GM23338 (cell line): Measurements from ENCODE around the gene ADAMTS17. TPM values are rescaled to one million over a fixed set of nuclear protein-coding genes. Genes with fewer than 3 reads are reported as not detected.

Source experiments
- ATAC-seq: fragments of 200-7000 bp; cut with Tn5 transposase; 3 replicates; pipeline ENCODE4 v1.9.1; 2020
- DNase-seq: peaks from one replicate; pipeline ENCODE4 v3.0.0-alpha.2; 2015; ENCODE audit warnings: low spot score
- H2AFZ ChIP-seq: fragments of 200-600 bp; sonication (generic); 2 replicates; pipeline ENCODE4 v1.8.0; 2016; ENCODE audit warnings: antibody characterized with exemption, mild to moderate bottlenecking, moderate library complexity
- H3F3A ChIP-seq: fragments of 200-600 bp; sonication (generic); replicated peaks from 2 replicates; pipeline ENCODE4 v1.8.0; 2017; ENCODE audit warnings: antibody characterized with exemption, mixed run types, low read depth
- H3K27ac ChIP-seq: fragments of 200-600 bp; sonication (generic); 2 replicates; pipeline ENCODE4 v1.6.1; 2016; ENCODE audit warnings: low read depth
- H3K27me3 ChIP-seq: fragments of 200-600 bp; sonication (generic); 2 replicates; pipeline ENCODE4 v1.8.0; 2016; ENCODE audit warnings: mild to moderate bottlenecking, mixed run types, moderate library complexity; ENCODE audit not compliant: insufficient read depth
- H3K36me3 ChIP-seq: fragments of 200-600 bp; sonication (generic); 2 replicates; pipeline ENCODE4 v1.8.0; 2016; ENCODE audit warnings: mild to moderate bottlenecking; ENCODE audit not compliant: insufficient read depth
- H3K4me1 ChIP-seq: fragments of 200-600 bp; sonication (generic); 2 replicates; pipeline ENCODE4 v1.8.0; 2016; ENCODE audit warnings: mild to moderate bottlenecking, moderate library complexity; ENCODE audit not compliant: insufficient read depth
- H3K4me2 ChIP-seq: fragments of 200-600 bp; sonication (generic); 2 replicates; pipeline ENCODE4 v1.7.1; 2017; ENCODE audit warnings: mixed run types
- H3K4me3 ChIP-seq: fragments of 200-600 bp; sonication (generic); 2 replicates; pipeline ENCODE4 v1.6.1; 2016; ENCODE audit warnings: mixed run types
- H3K79me2 ChIP-seq: fragments of 200-600 bp; sonication (generic); replicated peaks from 2 replicates; pipeline ENCODE4 v1.8.0; 2017; ENCODE audit warnings: mild to moderate bottlenecking; ENCODE audit not compliant: insufficient read depth
- H3K9me2 ChIP-seq: fragments of 200-600 bp; sonication (generic); 2 replicates; pipeline ENCODE4 v1.8.0; 2017; ENCODE audit not compliant: insufficient read depth
- H4K20me1 ChIP-seq: fragments of 200-600 bp; sonication (generic); replicated peaks from 2 replicates; pipeline ENCODE4 v1.8.0; 2017; ENCODE audit warnings: mild to moderate bottlenecking; ENCODE audit not compliant: insufficient read depth
- H3K27ac Mint-ChIP-seq: 2 replicates; pipeline ENCODE4 v1.8.0; 2020; ENCODE audit warnings: inconsistent platforms, mild to moderate bottlenecking, moderate library complexity, mixed read lengths
- H3K27me3 Mint-ChIP-seq: 3 replicates; pipeline ENCODE4 v1.8.0; 2022; ENCODE audit warnings: low read depth, mild to moderate bottlenecking, moderate library complexity, mixed read lengths, inconsistent platforms; ENCODE audit not compliant: insufficient read depth, poor library complexity
- H3K36me3 Mint-ChIP-seq: 3 replicates; pipeline ENCODE4 v1.8.0; 2021; ENCODE audit warnings: low read depth, mild to moderate bottlenecking, inconsistent platforms, moderate library complexity, mixed read lengths
- H3K4me1 Mint-ChIP-seq: 3 replicates; pipeline ENCODE4 v1.8.0; 2020; ENCODE audit warnings: mild to moderate bottlenecking, inconsistent platforms, mixed read lengths
- H3K4me3 Mint-ChIP-seq: 3 replicates; pipeline ENCODE4 v1.8.0; 2021; ENCODE audit warnings: moderate library complexity, mild to moderate bottlenecking, inconsistent platforms, mixed read lengths
- H3K9me3 Mint-ChIP-seq: 3 replicates; pipeline ENCODE4 v1.8.0; 2020; ENCODE audit warnings: moderate library complexity, mild to moderate bottlenecking, inconsistent platforms, mixed read lengths
- EZH2 ChIP-seq: fragments of 200-600 bp; sonication (generic); IDR thresholded peaks from one replicate; pipeline ENCODE4 v1.8.0; 2017; ENCODE audit warnings: antibody characterized with exemption, mild to moderate bottlenecking, low read depth; ENCODE audit not compliant: unreplicated experiment
- EZH2phosphoT487 ChIP-seq: fragments of 200-600 bp; sonication (generic); IDR thresholded peaks from one replicate; pipeline ENCODE4 v1.8.1; 2018; ENCODE audit warnings: antibody characterized with exemption; ENCODE audit not compliant: unreplicated experiment
- JUNB ChIP-seq: IDR thresholded peaks from one replicate; pipeline ENCODE4 v1.6.1; 2016; ENCODE audit warnings: antibody characterized with exemption; ENCODE audit not compliant: unreplicated experiment
- NANOG ChIP-seq: IDR thresholded peaks from 2 replicates; pipeline ENCODE4 v1.6.1; 2016; ENCODE audit warnings: antibody characterized with exemption, borderline replicate concordance
- POLR2AphosphoS5 ChIP-seq: IDR thresholded peaks from 2 replicates; pipeline ENCODE4 v1.6.1; 2016; ENCODE audit warnings: antibody characterized with exemption, low read depth
- REST ChIP-seq: IDR thresholded peaks from one replicate; pipeline ENCODE4 v1.6.1; 2018; ENCODE audit warnings: antibody characterized with exemption; ENCODE audit not compliant: unreplicated experiment
- ZNF114 ChIP-seq: fragments of 250-450 bp; sonication (Bioruptor Pico); IDR thresholded peaks from 2 replicates; pipeline ENCODE4 v1.5.0; 2020; ENCODE audit warnings: mild to moderate bottlenecking, moderate library complexity
- ZNF331 ChIP-seq: fragments of 250-450 bp; sonication (Bioruptor Pico); IDR thresholded peaks from 2 replicates; pipeline ENCODE4 v1.5.0; 2020; ENCODE audit warnings: low read depth, mild to moderate bottlenecking, moderate library complexity
- polyA plus RNA-seq: library from polyadenylated mRNA; unstranded; fragments of >200 nt; fragmentation: Nextera tagmentation; extraction: Ambion mirVana; gene quantifications from 2 replicates; pipeline ENCODE4 v1.2.1, GENCODE V29; 2016
- total RNA-seq: library from RNA; depleted of rRNA; stranded (reverse); fragments of >200 nt; shearing (Covaris generic); gene quantifications from 2 replicates; pipeline ENCODE4 v1.2.3, GENCODE V29; 2014
- TF ChIP-seq, protein P1 (sequence below): IDR thresholded peaks from 2 replicates; pipeline ENCODE4 v1.6.1; 2016; ENCODE audit warnings: antibody characterized with exemption
- TF ChIP-seq, protein P2 (sequence below), 2 experiments: fragments of 200-600 bp in 1 of 2; sonication (generic) in 1 of 2; conservative IDR thresholded peaks; 2 replicates each; pipeline versions ENCODE4 v1.5.1 to v1.6.1; 2016 to 2017; ENCODE audit warnings: antibody characterized with exemption in 2 of 2, low read depth in 2 of 2, mild to moderate bottlenecking in 2 of 2, moderate library complexity in 1 of 2

Gene ADAMTS17
- total and polyA plus RNA-seq, 2 experiments from 2014 or later, result 0.60 to 3.8 TPM

DNA sequence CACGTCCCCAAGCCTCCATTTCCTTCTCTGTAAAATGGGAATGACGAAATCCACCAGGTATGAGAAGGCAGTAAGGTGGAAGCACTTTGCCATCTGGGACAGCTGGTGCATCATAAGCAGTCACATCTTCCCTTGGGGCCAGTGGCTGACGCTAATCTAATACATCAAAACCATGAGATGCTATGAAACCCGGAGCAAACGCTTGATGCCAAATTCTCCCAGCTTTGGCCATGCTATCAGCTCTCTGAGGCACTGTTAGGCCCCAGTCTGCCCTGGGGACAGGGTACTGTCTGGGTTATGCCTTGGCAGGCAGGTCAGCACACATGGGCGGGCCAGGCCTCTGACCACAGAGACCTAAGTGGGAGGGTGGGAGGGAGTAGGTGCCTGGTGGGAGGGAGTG, 66.1 kb downstream of the ADAMTS17 start:
- no peaks in the 10 kb centered on the region for H3F3A ChIP-seq
- 0 out of 2 replicates have a peak, but pooled peaks cover 5% of the 10 kb centered on the region for H3K9me2 ChIP-seq
- no peak overlapping the region for H3K4me2 ChIP-seq
- Mint-ChIP-seq H3K27me3 (peaks cover 4% of the 10 kb centered on the region), H3K27ac (no peak overlapping the region), H3K9me3 (peaks cover 24% of the 10 kb centered on the region), H3K4me1 (no peaks in the 10 kb centered on the region; the same call in 2 of the 3 replicates), H3K4me3 (no peak overlapping the region), H3K36me3 (no peaks in the 10 kb centered on the region; the same call in 2 of the 3 replicates)
- no peak overlapping the region for H3K4me3 ChIP-seq
- ATAC-seq (no peak), DNase-seq (no peak)
- no peaks in the 10 kb centered on the region for H3K4me1 ChIP-seq
- H3K36me3 ChIP-seq, result no peaks in the 10 kb centered on the region
- no peak overlapping the region for H3K27ac ChIP-seq
- no peak for TF ChIP-seq EZH2
- no peak for TF ChIP-seq JUNB
- TF ChIP-seq, protein P1, sequence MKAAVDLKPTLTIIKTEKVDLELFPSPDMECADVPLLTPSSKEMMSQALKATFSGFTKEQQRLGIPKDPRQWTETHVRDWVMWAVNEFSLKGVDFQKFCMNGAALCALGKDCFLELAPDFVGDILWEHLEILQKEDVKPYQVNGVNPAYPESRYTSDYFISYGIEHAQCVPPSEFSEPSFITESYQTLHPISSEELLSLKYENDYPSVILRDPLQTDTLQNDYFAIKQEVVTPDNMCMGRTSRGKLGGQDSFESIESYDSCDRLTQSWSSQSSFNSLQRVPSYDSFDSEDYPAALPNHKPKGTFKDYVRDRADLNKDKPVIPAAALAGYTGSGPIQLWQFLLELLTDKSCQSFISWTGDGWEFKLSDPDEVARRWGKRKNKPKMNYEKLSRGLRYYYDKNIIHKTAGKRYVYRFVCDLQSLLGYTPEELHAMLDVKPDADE, result no peak
- no peak for TF ChIP-seq EZH2phosphoT487
- TF ChIP-seq ZNF114 (CRISPR knock-in tag), result no peak
- TF ChIP-seq ZNF331 (CRISPR knock-in tag), result no peak
- TF ChIP-seq NANOG, result no peak
- no peak for TF ChIP-seq REST
- TF ChIP-seq, protein P2, sequence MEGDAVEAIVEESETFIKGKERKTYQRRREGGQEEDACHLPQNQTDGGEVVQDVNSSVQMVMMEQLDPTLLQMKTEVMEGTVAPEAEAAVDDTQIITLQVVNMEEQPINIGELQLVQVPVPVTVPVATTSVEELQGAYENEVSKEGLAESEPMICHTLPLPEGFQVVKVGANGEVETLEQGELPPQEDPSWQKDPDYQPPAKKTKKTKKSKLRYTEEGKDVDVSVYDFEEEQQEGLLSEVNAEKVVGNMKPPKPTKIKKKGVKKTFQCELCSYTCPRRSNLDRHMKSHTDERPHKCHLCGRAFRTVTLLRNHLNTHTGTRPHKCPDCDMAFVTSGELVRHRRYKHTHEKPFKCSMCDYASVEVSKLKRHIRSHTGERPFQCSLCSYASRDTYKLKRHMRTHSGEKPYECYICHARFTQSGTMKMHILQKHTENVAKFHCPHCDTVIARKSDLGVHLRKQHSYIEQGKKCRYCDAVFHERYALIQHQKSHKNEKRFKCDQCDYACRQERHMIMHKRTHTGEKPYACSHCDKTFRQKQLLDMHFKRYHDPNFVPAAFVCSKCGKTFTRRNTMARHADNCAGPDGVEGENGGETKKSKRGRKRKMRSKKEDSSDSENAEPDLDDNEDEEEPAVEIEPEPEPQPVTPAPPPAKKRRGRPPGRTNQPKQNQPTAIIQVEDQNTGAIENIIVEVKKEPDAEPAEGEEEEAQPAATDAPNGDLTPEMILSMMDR (conservative IDR thresholded peaks at IDR 0.05; ENCODE audit: low read depth in 2 of 2), result no peak
- no peak for TF ChIP-seq POLR2AphosphoS5
- H2AFZ ChIP-seq, result no peak overlapping the region
- H3K79me2 ChIP-seq, result no peaks in the 10 kb centered on the region
- H3K27me3 ChIP-seq, result no peaks in the 10 kb centered on the region
- no peaks in the 10 kb centered on the region for H4K20me1 ChIP-seq

DNA sequence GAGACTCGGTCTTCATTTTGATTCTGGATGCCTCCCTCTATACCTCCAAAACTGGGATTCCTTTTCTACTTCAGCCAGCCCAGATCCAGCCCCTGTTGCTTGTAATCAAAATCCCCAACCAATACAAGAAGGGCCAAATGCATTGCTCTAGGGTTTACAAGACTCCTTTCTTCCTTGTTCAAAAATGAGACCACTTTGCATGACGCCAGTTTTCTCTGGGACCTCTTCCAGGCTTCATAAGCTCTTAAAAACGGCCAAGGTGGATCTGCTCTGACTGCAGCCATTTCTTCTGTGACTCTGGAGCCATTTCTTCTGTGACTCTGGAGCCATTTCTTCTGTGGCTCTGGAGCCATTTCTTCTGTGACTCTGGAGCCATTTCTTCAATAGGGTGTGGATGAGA, 71.9 kb downstream of the ADAMTS17 start:
- H3F3A ChIP-seq, result no peaks in the 10 kb centered on the region
- H3K36me3 ChIP-seq, result no peaks in the 10 kb centered on the region
- H2AFZ ChIP-seq, result no peak overlapping the region
- no peaks in the 10 kb centered on the region for H4K20me1 ChIP-seq
- no peak overlapping the region for H3K4me3 Mint-ChIP-seq
- H3K27me3 ChIP-seq, result no peaks in the 10 kb centered on the region
- no peaks in the 10 kb centered on the region for H3K79me2 ChIP-seq
- no peaks in the 10 kb centered on the region for H3K9me2 ChIP-seq
- no peak overlapping the region for H3K27ac ChIP-seq
- ATAC-seq, result no peak
- peaks cover 6% of the 10 kb centered on the region; the same call in 2 of the 3 replicates for H3K36me3 Mint-ChIP-seq
- H3K27me3 Mint-ChIP-seq, result no peaks in the 10 kb centered on the region
- no peak overlapping the region for H3K4me3 ChIP-seq
- no peak overlapping the region for H3K27ac Mint-ChIP-seq
- DNase-seq, result no peak
- no peak overlapping the region for H3K4me2 ChIP-seq
- H3K9me3 Mint-ChIP-seq, result peaks cover 36% of the 10 kb centered on the region
- no peaks in the 10 kb centered on the region for H3K4me1 ChIP-seq
- no peak for TF ChIP-seq POLR2AphosphoS5
- TF ChIP-seq, protein P2 (conservative IDR thresholded peaks at IDR 0.05; ENCODE audit: low read depth in 2 of 2), result no peak
- no peaks in the 10 kb centered on the region; the same call in 2 of the 3 replicates for H3K4me1 Mint-ChIP-seq
